HG03469 (cell line): ENCODE results near the gene CLPX.
"Not testable (repeated sequence)": the region's sequence is repeated elsewhere in the genome, so short reads cannot be mapped to it uniquely, and the experiment has no call there.

ENCODE experiments used
- ATAC-seq: cut with Tn5 transposase; IDR thresholded peaks from one replicate; pipeline ENCODE4 v1.9.1; 2021; ENCODE audit warnings: mild to moderate bottlenecking, moderate library complexity, moderate number of reproducible peaks; ENCODE audit not compliant: unreplicated experiment

CLPX gene

GRCh38 chr15:65105038-65105437 lies 80.1 kb downstream of the CLPX start:
- no peak for ATAC-seq

- no peak for ATAC-seq
Observed at GRCh38 chr15:65102912-65103311, 82.2 kb downstream of the CLPX start.

GRCh38 chr15:65101891-65102708 lies 83.0 kb downstream of the CLPX start:
- ATAC-seq: no peak

- ATAC-seq: no peak
Observed at GRCh38 chr15:65101411-65101890, 83.7 kb downstream of the CLPX start.

GRCh38 chr15:65100442-65100841 lies 84.7 kb downstream of the CLPX start:
- no peak for ATAC-seq

- ATAC-seq: not testable (repeated sequence)
Observed at GRCh38 chr15:65099801-65100200, 85.3 kb downstream of the CLPX start.

GRCh38 chr15:65099336-65099735 lies 85.8 kb downstream of the CLPX start:
- no peak for ATAC-seq
